HCT116 (cell line): ENCODE measurements around the gene NOTUM. TPM values are rescaled to one million over a fixed set of nuclear protein-coding genes. Genes with fewer than 3 reads are reported as not detected.

ENCODE experiments used
- ATAC-seq: fragments of 200-7000 bp; cut with Tn5 transposase; 2 replicates; pipeline ENCODE4 v1.9.1; 2020; ENCODE audit warnings: mild to moderate bottlenecking, moderate library complexity
- BruUV-seq: library from RNA; stranded (reverse); fragments of 400-500 nt; replicated peaks from 2 replicates; lab custom pipeline; 2021; lab: Mats Ljungman, UMichigan
- CTCF ChIA-PET: fragments of 300-600 bp; sonication (Branson Sonifier 250); formaldehyde crosslinking; loops from one replicate; lab custom pipeline; 2021; ENCODE audit warnings: antibody characterized with exemption; lab: Charles Lee
- POLR2A ChIA-PET: fragments of 300-600, 350-600 bp; sonication (Branson Sonifier 250); formaldehyde crosslinking; loops from one replicate; lab custom pipeline; 2021; ENCODE audit warnings: antibody characterized with exemption; lab: Charles Lee
- RAD21 ChIA-PET, 2 experiments: fragments of 300-600 bp; sonication (Branson Sonifier 250); formaldehyde crosslinking; loops; one replicate each; lab custom pipeline; 2023; ENCODE audit warnings: low total read pairs in 2 of 2; ENCODE audit not compliant: uncharacterized antibody in 2 of 2, unreplicated experiment in 2 of 2, low non-redundant PET in 1 of 2; lab: Charles Lee
- DNase-seq: peaks from one replicate; pipeline ENCODE4 v3.0.0-alpha.2; 2010; ENCODE audit warnings: low read depth, low spot score
- H2AFZ ChIP-seq: fragments of 200-600 bp; shearing (Covaris generic), sonication (generic); 2 replicates; pipeline ENCODE4 v1.6.1; 2017; ENCODE audit warnings: low read depth, mixed run types, mixed read lengths, antibody characterized with exemption, low read length; ENCODE audit not compliant: poor library complexity, severe bottlenecking
- H3K27ac ChIP-seq: 2 replicates; pipeline ENCODE4 v1.5.1; 2012; ENCODE audit warnings: low read depth, low read length
- H3K27me3 ChIP-seq: fragments of 200-600 bp; sonication (generic); 2 replicates; pipeline ENCODE4 v1.6.1; 2016; ENCODE audit warnings: mixed run types, low read length, mixed read lengths; ENCODE audit not compliant: insufficient read depth
- H3K36me3 ChIP-seq, 2 experiments: fragments of 200-500 bp in 1 of 2; fragments of 200-600 bp in 1 of 2; sonication (Bioruptor generic) in 1 of 2; sonication (generic) in 1 of 2; 2 replicates each; pipeline versions ENCODE4 v1.5.1 to v1.6.1; 2014 to 2016; ENCODE audit warnings: low read length in 2 of 2, inconsistent platforms in 1 of 2, mixed read lengths in 1 of 2, mixed run types in 1 of 2; ENCODE audit not compliant: insufficient read depth in 2 of 2, control insufficient read depth in 1 of 2
- H3K4me1 ChIP-seq, 2 experiments: fragments of 200-600 bp in 1 of 2; sonication (generic) in 1 of 2; 2 replicates each; pipeline versions ENCODE4 v1.5.1 to v1.6.1; 2012 to 2017; ENCODE audit warnings: low read length in 2 of 2, inconsistent platforms in 1 of 2, mild to moderate bottlenecking in 1 of 2, mixed read lengths in 1 of 2, mixed run types in 1 of 2, moderate library complexity in 1 of 2; ENCODE audit not compliant: insufficient read depth in 2 of 2, control insufficient read depth in 1 of 2
- H3K4me2 ChIP-seq: fragments of 200-600 bp; sonication (generic); 2 replicates; pipeline ENCODE4 v1.6.1; 2017; ENCODE audit warnings: mixed run types, low read length, mixed read lengths
- H3K4me3 ChIP-seq, 2 experiments: fragments of 200-600 bp in 1 of 2; sonication (generic) in 1 of 2; replicated peaks in 1 of 2; 2 replicates each; pipeline ENCODE4 v1.5.1; 2011 to 2016; ENCODE audit warnings: low read length in 2 of 2, control low read depth in 1 of 2, low read depth in 1 of 2, mild to moderate bottlenecking in 1 of 2, mixed read lengths in 1 of 2, mixed run types in 1 of 2
- H3K79me2 ChIP-seq: fragments of 200-600 bp; sonication (generic); 2 replicates; pipeline ENCODE4 v1.6.1; 2017; ENCODE audit warnings: mild to moderate bottlenecking, mixed run types, low read length, moderate library complexity, mixed read lengths; ENCODE audit not compliant: insufficient read depth
- H3K9ac ChIP-seq: fragments of 200-600 bp; sonication (generic); 2 replicates; pipeline ENCODE4 v1.6.1; 2016; ENCODE audit warnings: low read length, mixed read lengths
- H3K9me2 ChIP-seq: fragments of 200-600 bp; sonication (generic), shearing (Covaris generic); 2 replicates; pipeline ENCODE4 v1.6.1; 2017; ENCODE audit warnings: mixed run types, mild to moderate bottlenecking, moderate library complexity; ENCODE audit not compliant: insufficient read depth
- H3K9me3 ChIP-seq, 2 experiments: fragments of 200-500 bp in 1 of 2; fragments of 200-600 bp in 1 of 2; sonication (Bioruptor generic) in 1 of 2; sonication (generic) in 1 of 2; 2 replicates each; pipeline ENCODE4 v1.6.1; 2014 to 2017; ENCODE audit warnings: low read length in 2 of 2, mixed read lengths in 2 of 2, inconsistent platforms in 1 of 2, low read depth in 1 of 2, mild to moderate bottlenecking in 1 of 2, mixed run types in 1 of 2, moderate library complexity in 1 of 2; ENCODE audit not compliant: control insufficient read depth in 1 of 2, insufficient read depth in 1 of 2
- H4K20me1 ChIP-seq: fragments of 200-600 bp; sonication (generic), shearing (Covaris generic); 2 replicates; pipeline ENCODE4 v1.6.1; 2017; ENCODE audit warnings: mixed run types, mild to moderate bottlenecking, moderate library complexity; ENCODE audit not compliant: insufficient read depth
- CEBPB ChIP-seq: IDR thresholded peaks from 2 replicates; pipeline ENCODE4 v1.6.1; 2012; ENCODE audit warnings: low read depth
- EGR1 ChIP-seq: IDR thresholded peaks from 2 replicates; pipeline ENCODE4 v1.6.1; 2012; ENCODE audit warnings: low read depth
- ELF1 ChIP-seq: IDR thresholded peaks from 2 replicates; pipeline ENCODE4 v1.6.1; 2012; ENCODE audit warnings: low read depth, borderline replicate concordance
- EZH2 ChIP-seq: fragments of 200-600 bp; sonication (generic); IDR thresholded peaks from 2 replicates; pipeline ENCODE4 v1.6.1; 2017; ENCODE audit warnings: antibody characterized with exemption, mixed run types
- EZH2phosphoT487 ChIP-seq: fragments of 200-600 bp; IDR thresholded peaks from 2 replicates; pipeline ENCODE4 v1.6.1; 2018; ENCODE audit warnings: antibody characterized with exemption, borderline replicate concordance
- FOSL1 ChIP-seq: IDR thresholded peaks from 2 replicates; pipeline ENCODE4 v1.6.1; 2012; ENCODE audit warnings: low read depth
- JUND ChIP-seq: IDR thresholded peaks from 2 replicates; pipeline ENCODE4 v1.6.1; 2012
- POLR2AphosphoS5 ChIP-seq: IDR thresholded peaks from 2 replicates; pipeline ENCODE4 v1.6.1; 2011; ENCODE audit warnings: mild to moderate bottlenecking, low read depth, low read length, moderate library complexity
- RAD21 ChIP-seq: IDR thresholded peaks from 2 replicates; pipeline ENCODE4 v1.6.1; 2012; ENCODE audit warnings: low read depth, mild to moderate bottlenecking
- SIN3A ChIP-seq: IDR thresholded peaks from 2 replicates; pipeline ENCODE4 v1.6.1; 2012; ENCODE audit warnings: low read depth
- SRF ChIP-seq: IDR thresholded peaks from 2 replicates; pipeline ENCODE4 v1.6.1; 2012; ENCODE audit warnings: low read depth
- TCF7L2 ChIP-seq: IDR thresholded peaks from 2 replicates; pipeline ENCODE4 v1.7.0; 2011; ENCODE audit warnings: borderline replicate concordance, inconsistent platforms; ENCODE audit not compliant: insufficient read depth, insufficient read length; ENCODE audit errors: extremely low read depth
- YY1 ChIP-seq: IDR thresholded peaks from 2 replicates; pipeline ENCODE4 v1.6.1; 2011; ENCODE audit warnings: low read length, low read depth, moderate library complexity, mild to moderate bottlenecking; ENCODE audit not compliant: insufficient replicate concordance; ENCODE audit errors: extremely low read depth
- ZFX ChIP-seq: fragments of 450-650 bp; IDR thresholded peaks from 2 replicates; pipeline ENCODE4 v1.6.1; 2017
- ZNF274 ChIP-seq: fragments of 200-500 bp; sonication (Bioruptor generic); IDR thresholded peaks from 2 replicates; pipeline ENCODE4 v1.6.1; 2014; ENCODE audit warnings: mild to moderate bottlenecking, low read depth, low read length, inconsistent platforms
- intact Hi-C: fragments of 100-400 bp; cut with micrococcal nuclease; formaldehyde crosslinking; loops from 2 replicates; pipeline ENCODE4 v1.10.0; 2022
- total RNA-seq: library from RNA; stranded (reverse); gene quantifications from one replicate; pipeline ENCODE4 v1.2.1, GENCODE V29; 2021; ENCODE audit not compliant: unreplicated experiment
- TF ChIP-seq, protein P1 (sequence below): IDR thresholded peaks from 2 replicates; pipeline ENCODE4 v1.6.1; 2011; ENCODE audit warnings: mild to moderate bottlenecking, low read length, moderate library complexity; ENCODE audit not compliant: insufficient replicate concordance; ENCODE audit errors: extremely low read depth
- TF ChIP-seq, protein P2 (sequence below): IDR thresholded peaks from 2 replicates; pipeline ENCODE4 v1.6.1; 2012

The NOTUM gene
- total RNA-seq, 1 experiment from 2014 or later: 12.5 TPM

DNA sequence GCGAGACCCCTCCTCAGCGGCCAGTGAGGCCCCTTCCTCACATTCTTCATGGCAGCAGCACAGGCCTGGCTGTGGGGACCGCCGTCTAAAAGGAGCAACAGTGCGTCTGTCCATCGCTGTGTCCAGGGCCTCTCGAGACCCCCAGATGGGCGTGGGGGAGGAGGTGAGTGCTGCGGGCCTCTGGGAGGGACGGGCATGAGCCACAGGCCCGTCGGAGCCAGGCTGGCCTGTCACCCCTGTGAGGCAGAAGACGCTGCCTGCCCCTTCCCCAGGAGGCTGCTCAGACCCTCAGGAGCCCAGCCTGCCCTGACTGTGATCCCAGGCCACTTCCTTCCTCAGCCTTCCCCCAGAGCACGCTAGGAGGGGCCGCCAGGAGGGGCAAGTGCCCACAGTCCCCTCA is 21.8 kb downstream of the NOTUM start:
- Histone ChIP-seq H3K36me3 (peaks cover 3 to 17% of the 10 kb centered on the region in 2 experiments; a peak in 2 of 4 replicates), H3K4me3 (no peak overlapping the region), H3K9ac (no peak overlapping the region), H3K9me2 (no peaks in the 10 kb centered on the region), H3K79me2 (peaks cover 17% of the 10 kb centered on the region), H3K27ac (no peak overlapping the region; the same call in 1 of the 2 replicates), H3K4me2 (no peak overlapping the region), H4K20me1 (no peaks in the 10 kb centered on the region), H3K9me3 (no peaks in the 10 kb centered on the region), H3K4me1 (peaks cover 4 to 26% of the 10 kb centered on the region in 2 experiments; a peak in 3 of 4 replicates), H3K27me3 (no peaks in the 10 kb centered on the region), H2AFZ (no peak overlapping the region)
- POLR2A ChIA-PET: interaction anchor here (0.9 to 1.5 kb wide), 2 partner anchors 10 to 84 kb away, joined by 3 to 4 read pairs; partner anchors contain the start of genes CENPX and LRRC45
- CTCF ChIA-PET: no interaction called here
- ATAC-seq: no peak
- no TSS peak for BruUV-seq
- intact Hi-C loops: no loop called here
- RAD21 ChIA-PET: no interaction called here
- TF ChIP-seq SRF (no peak), EGR1 (no peak), POLR2AphosphoS5 (no peak), JUND (no peak), YY1 (no peak), EZH2phosphoT487 (no peak), CEBPB (no peak), TCF7L2 (no peak), ZNF274 (no peak), FOSL1 (no peak), EZH2 (no peak), ELF1 (no peak), RAD21 (no peak), ZFX (no peak), SIN3A (no peak)
- TF ChIP-seq, protein P1, sequence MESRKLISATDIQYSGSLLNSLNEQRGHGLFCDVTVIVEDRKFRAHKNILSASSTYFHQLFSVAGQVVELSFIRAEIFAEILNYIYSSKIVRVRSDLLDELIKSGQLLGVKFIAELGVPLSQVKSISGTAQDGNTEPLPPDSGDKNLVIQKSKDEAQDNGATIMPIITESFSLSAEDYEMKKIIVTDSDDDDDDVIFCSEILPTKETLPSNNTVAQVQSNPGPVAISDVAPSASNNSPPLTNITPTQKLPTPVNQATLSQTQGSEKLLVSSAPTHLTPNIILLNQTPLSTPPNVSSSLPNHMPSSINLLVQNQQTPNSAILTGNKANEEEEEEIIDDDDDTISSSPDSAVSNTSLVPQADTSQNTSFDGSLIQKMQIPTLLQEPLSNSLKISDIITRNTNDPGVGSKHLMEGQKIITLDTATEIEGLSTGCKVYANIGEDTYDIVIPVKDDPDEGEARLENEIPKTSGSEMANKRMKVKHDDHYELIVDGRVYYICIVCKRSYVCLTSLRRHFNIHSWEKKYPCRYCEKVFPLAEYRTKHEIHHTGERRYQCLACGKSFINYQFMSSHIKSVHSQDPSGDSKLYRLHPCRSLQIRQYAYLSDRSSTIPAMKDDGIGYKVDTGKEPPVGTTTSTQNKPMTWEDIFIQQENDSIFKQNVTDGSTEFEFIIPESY: no peak
- TF ChIP-seq, protein P2, sequence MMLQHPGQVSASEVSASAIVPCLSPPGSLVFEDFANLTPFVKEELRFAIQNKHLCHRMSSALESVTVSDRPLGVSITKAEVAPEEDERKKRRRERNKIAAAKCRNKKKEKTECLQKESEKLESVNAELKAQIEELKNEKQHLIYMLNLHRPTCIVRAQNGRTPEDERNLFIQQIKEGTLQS: no peak
- DNase-seq: no peak
